Adipose tissue (tissue), 3 donors: ENCODE measurements around the gene ACTL10. TPM values are rescaled to one million over a fixed set of nuclear protein-coding genes. Genes with fewer than 3 reads are reported as not detected.

Experiments
- H3K27ac ChIP-seq: one replicate; pipeline ENCODE4 v1.5.1; 2013; ENCODE audit warnings: low read depth, low read length
- WGBS, 3 donors: extraction: QIAGEN DNeasy Blood & Tissue Kit; methylation state at CpG; one replicate each; pipeline ENCODE4 v1.1.7; 2013; 5-methylcytosine and 5-hydroxymethylcytosine counted together
- polyA plus RNA-seq, 3 donors: library from polyadenylated mRNA; stranded (reverse); fragments of 200-250 nt; gene quantifications; one replicate each; pipeline ENCODE4 v1.2.3, GENCODE V29; 2013
- donor health status: healthy with polysubstance abuse.
- donor health status: Bipolar disorder and iron deficiency.
- donor health status: healthy.

The ACTL10 gene
- polyA plus RNA-seq, 3 donors, result 0.34 to 3.4 (median 0.61) TPM

GRCh38 chr20:33658929-33659328 lies 7.8 kb upstream of the ACTL10 start:
- H3K27ac ChIP-seq, result no peak overlapping the region
- WGBS, 3 donors, result 89 to 96% (median 94%) methylated on average over 4 of the region's 4 CpGs

- no peak overlapping the region for H3K27ac ChIP-seq
- 91 to 96% (median 95%) methylated on average over 24 to 32 of the region's 32 CpGs for WGBS, 3 donors
Observed at GRCh38 chr20:33659341-33660034, 7.3 kb upstream of the ACTL10 start.

GRCh38 chr20:33660035-33660684 lies 6.6 kb upstream of the ACTL10 start:
- 89 to 93% (median 93%) methylated on average over 20 to 21 of the region's 21 CpGs for WGBS, 3 donors
- no peak overlapping the region for H3K27ac ChIP-seq

- no peak overlapping the region for H3K27ac ChIP-seq
- 89 to 92% (median 89%) methylated on average over 7 of the region's 7 CpGs for whole genome bisulfite sequencing, 3 donors
Observed at GRCh38 chr20:33660685-33661058, 6.1 kb upstream of the ACTL10 start.

GRCh38 chr20:33662172-33662571 lies 4.6 kb upstream of the ACTL10 start, which contains the start of gene C20orf144:
TSS of gene C20orf144 (plus strand) at chr20:33662327. CDS start at chr20:33662346, 19 bp downstream.
- no peak within 1 kb of the TSS for H3K27ac ChIP-seq
- 94 to 95% (median 95%) methylated on average over 10 of the region's 10 CpGs for WGBS, 3 donors

GRCh38 chr20:33663161-33664084 lies 3.3 kb upstream of the ACTL10 start:
- H3K27ac ChIP-seq, result no peak overlapping the region
- 1% methylated on average over 81 to 84 of the region's 84 CpGs for WGBS, 3 donors

- H3K27ac ChIP-seq, result no peak overlapping the region
- 46 to 58% (median 50%) methylated on average over 9 of the region's 9 CpGs for WGBS, 3 donors
Observed at GRCh38 chr20:33664085-33664761, 2.5 kb upstream of the ACTL10 start.

GRCh38 chr20:33664762-33665144 lies 2.0 kb upstream of the ACTL10 start:
- WGBS, 3 donors, result 97 to 100% (median 98%) methylated on average over 2 of the region's 2 CpGs

GRCh38 chr20:33667245-33667675 lies 517 bp downstream of the ACTL10 start:
- WGBS, 3 donors, result 6 to 29% (median 7%) methylated on average over 50 to 55 of the region's 55 CpGs
- no peak overlapping the region for H3K27ac ChIP-seq

More at GRCh38 chr20:33664762-33665144, 2.0 kb upstream of the ACTL10 start:
- H3K27ac ChIP-seq, result no peak overlapping the region

GRCh38 chr20:33667676-33668465 lies 1.1 kb downstream of the ACTL10 start:
- no peak overlapping the region for H3K27ac ChIP-seq
- WGBS, 3 donors, result 3 to 35% (median 16%) methylated on average over 47 of the region's 47 CpGs

- H3K27ac ChIP-seq, result no peak overlapping the region
- 76 to 88% (median 76%) methylated on average over 13 of the region's 13 CpGs for WGBS, 3 donors
Observed at GRCh38 chr20:33668466-33669155, 1.9 kb downstream of the ACTL10 start.

GRCh38 chr20:33669224-33669623 lies 2.5 kb downstream of the ACTL10 start:
- H3K27ac ChIP-seq, result no peak overlapping the region

GRCh38 chr20:33669873-33670640 lies 3.3 kb downstream of the ACTL10 start:
- 80 to 90% (median 82%) methylated on average over 12 to 13 of the region's 13 CpGs for WGBS, 3 donors
- no peak overlapping the region for H3K27ac ChIP-seq

More at GRCh38 chr20:33669224-33669623, 2.5 kb downstream of the ACTL10 start:
- WGBS, 3 donors, result 87 to 97% (median 90%) methylated on average over 5 of the region's 5 CpGs

- no peak overlapping the region for H3K27ac ChIP-seq
- WGBS, 3 donors, result 68 to 96% (median 93%) methylated on average over 6 of the region's 6 CpGs
Observed at GRCh38 chr20:33670715-33671499, 4.2 kb downstream of the ACTL10 start.

GRCh38 chr20:33671573-33672288 lies 5.0 kb downstream of the ACTL10 start:
- H3K27ac ChIP-seq, result no peak overlapping the region
- whole genome bisulfite sequencing, 3 donors, result 73 to 83% (median 78%) methylated on average over 8 of the region's 8 CpGs
